HT-29 (cell line): ENCODE measurements around the gene PLGRKT. TPM values are rescaled to one million over a fixed set of nuclear protein-coding genes. Genes with fewer than 3 reads are reported as not detected.

Source experiments
- DNase-seq: peaks from one replicate; pipeline ENCODE4 v3.0.0-alpha.2; 2015; ENCODE audit warnings: low spot score
- small RNA-seq: library from RNA; depleted of rRNA; stranded (forward); fragments of <200 nt; gene quantifications from one replicate; pipeline ENCODE3, GENCODE V24; 2014
- total RNA-seq: library from RNA; depleted of rRNA; stranded (reverse); fragments of >200 nt; shearing (Covaris generic); gene quantifications from 2 replicates; pipeline ENCODE4 v1.2.3, GENCODE V29; 2014; rRNA removed

The PLGRKT gene
- total RNA-seq, 1 experiment from 2014 or later: 4.1 TPM

DNA sequence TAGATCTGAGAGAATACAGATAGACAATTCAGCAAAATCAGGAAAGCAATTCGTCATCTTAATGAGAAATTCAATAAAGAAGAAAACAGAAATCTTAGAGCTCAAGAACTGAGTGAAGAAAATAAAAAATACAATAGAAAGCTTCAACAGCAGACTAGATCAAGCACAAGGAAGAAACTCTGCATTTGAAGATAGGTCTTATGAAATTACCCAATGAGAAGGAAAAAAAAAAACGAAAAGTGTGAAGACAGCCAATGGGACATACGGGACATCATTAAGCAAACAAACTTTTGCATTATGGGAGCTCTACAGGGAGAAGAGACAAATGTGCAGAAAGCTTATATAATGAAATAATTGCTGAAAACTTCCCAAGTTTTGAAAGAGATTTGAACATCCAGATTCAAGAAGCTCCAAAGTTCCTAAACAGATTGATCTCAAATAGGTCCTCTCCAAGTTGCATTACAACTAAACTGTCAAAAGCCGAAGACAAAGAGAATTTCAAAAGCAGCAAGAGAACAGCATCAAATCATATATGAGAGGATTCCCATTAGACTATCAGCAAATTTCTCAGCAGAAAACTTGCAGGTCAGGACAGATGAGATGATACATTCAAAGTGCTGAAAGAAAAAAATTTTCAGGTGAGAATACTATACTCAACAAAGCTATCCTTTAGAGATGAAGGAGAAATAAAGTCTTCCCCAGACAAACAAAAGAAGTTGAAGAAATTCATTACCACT is 122.4 kb downstream of the PLGRKT start:
- DNase-seq: no peak

DNA sequence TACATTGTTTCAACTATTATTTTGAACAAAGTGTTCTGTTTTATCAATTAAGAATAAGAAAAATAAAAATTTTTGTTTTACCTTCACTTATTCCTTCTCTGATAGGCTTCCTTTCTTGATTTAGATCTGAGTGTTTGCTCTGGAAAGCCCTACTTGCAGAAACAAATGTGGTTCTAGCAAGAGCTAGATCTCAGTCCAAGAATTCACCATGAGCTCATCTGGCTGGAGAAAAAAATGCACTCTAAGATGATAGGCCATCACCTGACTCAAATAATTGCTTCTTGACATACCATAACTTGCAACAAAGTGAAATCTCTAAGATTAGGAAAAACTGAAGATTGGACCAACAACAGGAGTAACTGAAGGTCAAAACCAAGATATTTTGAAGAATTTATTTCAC is 126.9 kb downstream of the PLGRKT start:
- no peak for DNase-seq

Small RNA genes within 50 kb of the gene (small RNA-seq; reads per million reads assigned to genes)
- not detected for gene AL135786.1
- not detected for gene HMGN2P31

Other genes with a start within 250 kb of the PLGRKT start
- gene INSL4, start 206.5 kb downstream of the PLGRKT start, total RNA-seq: 0.20 TPM in 1 of 2 replicates, not detected in the other
- gene RLN2, start 133.2 kb downstream of the PLGRKT start, total RNA-seq: not detected in 2 replicates
- gene RLN1, start 98.0 kb downstream of the PLGRKT start, total RNA-seq: not detected in 2 replicates
- 0.33 and 3.3 TPM in 2 replicates for gene CD274, start 12.6 kb upstream of the PLGRKT start, total RNA-seq
- gene PDCD1LG2, start 72.6 kb upstream of the PLGRKT start, total RNA-seq: not detected in 2 replicates
- 8.9 and 11.6 TPM in 2 replicates for gene RIC1, start 191.2 kb upstream of the PLGRKT start, total RNA-seq